GM10847 (cell line): ENCODE measurements around the gene CLEC16A.

Experiments used
- POLR2A ChIP-seq: IDR thresholded peaks from 2 replicates; pipeline ENCODE4 v1.6.1; 2011; ENCODE audit not compliant: insufficient read length; ENCODE audit errors: extremely low read depth

Gene CLEC16A

DNA sequence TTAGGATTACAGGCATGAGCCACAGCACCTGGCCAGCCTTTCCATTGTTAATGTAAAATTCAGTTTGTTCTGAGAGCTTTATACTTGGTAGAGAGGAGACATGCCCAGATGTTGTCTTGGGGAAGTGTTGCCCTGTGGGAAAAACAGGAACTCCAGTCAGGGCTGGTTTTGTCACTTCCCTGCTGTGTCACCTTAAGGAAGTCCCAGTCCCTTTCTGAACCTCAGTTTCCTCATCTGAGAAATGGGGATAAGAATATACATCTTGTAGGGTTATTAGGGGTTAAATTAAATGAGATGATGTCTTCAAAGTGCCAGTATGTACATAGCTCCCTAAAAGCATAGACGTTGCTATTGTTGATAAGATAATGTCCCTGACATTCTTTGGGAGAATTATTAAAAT, 25.3 kb downstream of the CLEC16A start:
- no peak for TF ChIP-seq POLR2A

DNA sequence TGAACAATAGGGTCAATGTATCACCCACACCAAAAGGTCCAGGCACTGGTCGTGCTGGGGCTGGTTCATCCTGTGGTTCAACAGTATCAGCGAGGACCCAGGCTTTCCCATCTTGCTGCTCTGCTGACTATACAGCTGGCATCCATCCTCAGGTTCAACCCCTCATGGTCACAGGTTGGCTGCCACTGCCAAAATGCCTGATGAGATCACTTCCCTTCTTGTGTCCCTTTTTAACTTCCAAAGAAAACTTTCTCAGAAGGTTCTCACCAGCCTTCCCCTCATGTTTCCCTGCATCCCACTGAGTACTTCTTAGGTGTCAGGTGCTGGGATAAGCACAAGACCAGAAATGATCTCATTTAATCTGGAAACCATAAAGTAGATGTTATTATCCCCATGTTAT, 25.7 kb downstream of the CLEC16A start:
- no peak for TF ChIP-seq POLR2A

DNA sequence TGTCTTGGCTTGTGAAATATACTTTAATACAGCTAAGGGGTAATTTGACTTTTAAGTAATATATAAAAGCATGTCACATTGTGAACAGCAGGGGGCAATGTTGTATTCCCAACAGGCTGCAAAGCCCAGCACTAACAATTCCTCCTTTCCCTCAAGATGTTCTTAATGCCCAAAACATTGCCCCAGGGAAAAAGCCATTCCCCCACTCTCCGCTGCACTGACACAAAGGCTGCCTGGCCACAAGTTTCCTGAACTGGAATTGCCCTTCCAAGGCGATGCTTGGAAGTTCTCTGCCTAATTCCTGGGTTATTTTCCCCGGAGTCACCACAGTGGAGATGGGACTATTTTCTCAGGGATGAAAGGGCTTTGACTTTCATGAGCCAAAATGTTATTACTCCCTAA, 27.2 kb downstream of the CLEC16A start:
- TF ChIP-seq POLR2A, result no peak

DNA sequence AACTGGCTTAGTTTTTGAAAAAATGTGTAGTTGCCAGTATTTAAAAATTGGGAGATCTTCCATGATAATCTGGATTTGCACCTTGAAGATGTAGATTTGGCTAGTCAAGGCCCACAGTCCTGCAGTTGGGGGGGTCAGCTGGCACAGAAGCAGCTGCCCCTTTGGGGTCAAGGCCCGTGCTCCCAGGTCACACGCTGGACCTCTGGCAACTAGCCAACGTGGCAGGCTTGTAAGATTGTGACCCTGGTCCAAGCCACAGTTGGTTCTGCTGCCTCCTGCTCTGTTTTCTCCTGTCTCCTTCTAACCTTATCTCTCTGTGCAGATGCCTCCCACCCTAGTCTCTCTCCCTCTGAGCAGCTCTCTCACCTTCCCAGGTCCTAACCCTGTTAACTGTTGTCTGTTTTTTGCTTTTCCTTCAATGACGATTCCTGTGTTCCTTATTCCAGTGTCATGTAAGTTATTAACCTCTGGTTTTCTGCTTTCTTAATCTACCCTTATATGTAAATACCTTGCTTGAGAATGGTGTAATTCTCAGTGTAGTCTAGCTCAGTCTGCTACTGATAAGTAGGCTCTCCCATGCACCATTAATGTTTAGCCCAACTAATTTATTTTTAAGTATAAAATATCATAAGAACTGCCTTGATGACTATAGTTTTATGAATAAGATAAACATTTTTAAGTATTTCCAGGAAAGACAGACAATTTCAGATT, 27.9 kb downstream of the CLEC16A start:
- TF ChIP-seq POLR2A, result no peak

DNA sequence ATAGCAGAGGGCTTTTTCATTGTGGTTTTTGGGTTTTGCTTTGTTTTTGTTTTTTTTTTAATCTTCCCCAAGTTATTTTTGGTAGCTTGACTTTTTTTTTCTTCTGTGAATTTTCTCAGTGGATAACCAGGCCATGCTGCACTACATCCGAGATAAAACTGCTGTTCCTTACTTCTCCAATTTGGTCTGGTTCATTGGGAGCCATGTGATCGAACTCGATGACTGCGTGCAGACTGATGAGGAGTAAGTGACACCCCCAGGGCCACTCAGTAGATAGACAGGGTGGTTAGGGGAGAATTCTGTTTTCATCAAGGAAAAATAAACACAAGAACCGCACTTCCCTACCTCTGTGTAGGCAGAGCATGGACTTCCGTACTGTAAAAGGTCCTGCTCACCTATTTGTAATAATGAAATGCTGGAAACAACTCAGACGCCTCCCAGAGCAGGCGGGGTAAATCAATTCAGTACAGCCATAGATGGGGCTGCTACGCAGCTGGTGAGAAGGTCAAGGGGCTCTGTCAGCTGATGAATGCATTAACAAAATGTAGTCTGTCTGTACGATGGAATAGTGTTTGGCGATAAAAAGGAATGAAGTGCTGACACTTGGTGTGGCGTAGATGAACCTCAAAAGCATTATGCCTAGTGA, 28.6 kb downstream of the CLEC16A start:
- TF ChIP-seq POLR2A, result no peak

DNA sequence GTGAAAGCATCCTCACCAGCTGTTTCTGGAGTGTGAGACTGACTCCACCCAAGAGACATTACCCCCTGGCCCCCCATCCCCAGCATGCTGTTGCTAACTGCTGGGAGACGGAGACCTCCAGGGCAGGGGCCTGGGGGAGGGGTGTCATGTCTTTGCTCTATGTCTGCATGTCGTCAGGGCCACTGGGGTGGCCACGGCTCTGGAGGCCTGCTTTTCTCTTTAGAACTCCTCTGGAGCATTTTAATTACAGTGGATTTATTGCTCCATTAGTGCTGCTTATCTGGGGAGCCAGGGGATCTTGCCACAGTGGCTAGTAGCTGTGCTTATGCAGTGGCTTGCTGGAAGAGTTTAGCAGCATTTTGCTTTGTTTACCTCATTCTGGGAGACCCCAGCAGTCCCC, 32.3 kb downstream of the CLEC16A start:
- TF ChIP-seq POLR2A, result no peak

DNA sequence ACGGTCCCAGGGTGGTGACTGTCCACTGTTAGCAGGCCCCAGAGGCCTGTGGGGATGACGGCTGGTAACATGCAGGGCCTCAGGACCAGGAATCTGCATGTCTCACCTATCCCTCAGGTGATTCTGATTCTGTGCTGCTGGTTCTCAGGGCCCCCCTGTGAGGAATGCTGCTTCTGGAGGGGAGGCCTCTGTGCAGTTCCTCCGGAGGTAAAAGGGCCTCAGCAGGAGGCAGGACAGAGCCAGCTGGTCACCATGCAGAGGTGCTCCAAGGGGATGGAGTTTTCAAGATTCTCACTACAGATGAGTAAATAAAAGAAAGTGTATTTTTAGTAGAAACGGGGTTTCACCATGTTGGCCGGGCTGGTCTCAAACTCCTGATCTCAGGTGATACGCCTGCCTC, 33.8 kb downstream of the CLEC16A start:
- TF ChIP-seq POLR2A, result no peak

DNA sequence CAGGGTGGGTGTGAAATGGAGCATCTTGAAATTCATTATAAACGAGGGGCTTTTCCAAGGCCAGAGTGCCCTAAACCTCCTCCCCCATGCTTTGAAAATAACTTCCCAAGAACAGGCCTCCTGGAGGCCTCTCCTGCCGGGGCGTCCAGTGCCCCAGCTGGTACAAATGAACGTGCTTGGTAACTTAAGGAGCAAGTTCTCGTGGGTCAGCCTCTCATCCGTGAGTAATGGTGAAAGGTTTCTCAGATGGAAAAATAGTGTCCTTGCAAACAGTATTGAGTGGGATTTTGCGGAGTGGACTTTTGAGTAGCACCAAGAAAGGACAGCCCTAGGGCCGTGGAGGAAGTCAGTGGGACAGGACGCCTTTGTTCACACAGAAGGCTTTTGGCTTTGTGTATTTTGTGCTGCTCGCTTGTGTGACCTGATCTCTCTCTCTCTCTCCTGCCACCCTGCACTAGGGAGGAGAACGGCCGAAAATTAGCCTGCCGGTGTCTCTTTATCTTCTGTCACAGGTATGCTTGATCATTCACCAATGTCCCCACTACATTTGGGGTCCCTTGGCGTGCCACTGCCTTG, 34.6 kb downstream of the CLEC16A start:
- TF ChIP-seq POLR2A, result no peak

DNA sequence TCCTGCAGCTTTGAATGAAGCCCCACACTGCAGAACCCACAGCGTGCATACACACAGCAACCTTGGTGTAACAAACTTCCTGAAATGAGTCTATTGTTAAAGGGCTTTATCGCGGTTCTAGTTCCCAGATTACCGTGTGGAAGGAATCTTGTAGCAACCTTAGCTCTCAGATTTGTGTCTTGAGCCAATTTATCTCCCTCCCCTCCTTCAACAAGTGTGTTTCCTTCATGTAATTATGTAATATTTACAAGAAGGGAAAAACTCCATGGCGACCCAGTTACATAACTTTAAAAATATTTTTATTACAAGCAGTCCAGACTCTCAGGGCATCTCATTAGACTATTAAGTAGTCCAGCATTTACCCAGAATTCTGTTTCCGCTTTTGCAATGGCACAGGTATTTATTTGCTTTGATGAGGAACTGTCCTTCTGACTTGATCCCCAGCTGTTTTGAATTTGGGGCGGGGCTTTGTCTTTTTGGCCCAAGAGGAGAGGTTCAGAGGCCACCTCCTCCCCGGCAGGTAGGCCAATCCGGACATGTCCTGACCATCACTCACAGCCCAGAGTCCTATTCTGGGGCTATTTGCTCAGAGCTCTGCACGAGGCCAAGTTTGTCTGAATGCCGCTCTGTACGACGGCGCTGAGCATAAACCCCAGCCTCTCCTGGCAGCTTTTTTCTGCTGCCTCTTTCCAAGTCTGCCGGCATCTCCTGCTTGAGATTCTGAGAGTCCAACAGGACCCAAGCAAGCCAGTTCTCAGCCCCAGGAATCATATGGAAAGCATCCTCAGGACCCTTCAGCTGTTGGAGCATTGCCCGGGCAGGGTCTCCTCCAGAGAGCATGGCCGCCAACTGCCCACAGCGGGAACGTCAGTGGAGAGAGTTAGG, 35.6 kb downstream of the CLEC16A start:
- TF ChIP-seq POLR2A, result no peak

DNA sequence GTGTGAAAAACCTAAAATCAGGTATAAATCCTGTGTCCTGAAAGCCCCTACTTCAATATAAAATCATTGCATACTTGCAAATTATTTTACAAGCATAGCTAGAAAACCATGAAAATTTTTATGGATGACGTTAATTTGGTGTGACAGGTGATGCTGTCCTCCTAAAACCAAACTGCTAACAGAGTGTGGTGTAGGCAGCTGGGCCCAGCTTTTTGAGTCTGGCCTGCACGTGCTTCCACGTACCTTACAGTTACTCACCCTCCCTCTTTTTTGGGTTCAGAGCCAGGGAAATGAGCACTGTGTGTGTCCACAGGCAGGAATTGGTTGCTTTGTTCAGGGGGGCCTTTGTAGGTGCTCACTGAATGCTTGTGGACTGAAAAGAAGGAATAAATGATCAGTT, 36.4 kb downstream of the CLEC16A start:
- no peak for TF ChIP-seq POLR2A

DNA sequence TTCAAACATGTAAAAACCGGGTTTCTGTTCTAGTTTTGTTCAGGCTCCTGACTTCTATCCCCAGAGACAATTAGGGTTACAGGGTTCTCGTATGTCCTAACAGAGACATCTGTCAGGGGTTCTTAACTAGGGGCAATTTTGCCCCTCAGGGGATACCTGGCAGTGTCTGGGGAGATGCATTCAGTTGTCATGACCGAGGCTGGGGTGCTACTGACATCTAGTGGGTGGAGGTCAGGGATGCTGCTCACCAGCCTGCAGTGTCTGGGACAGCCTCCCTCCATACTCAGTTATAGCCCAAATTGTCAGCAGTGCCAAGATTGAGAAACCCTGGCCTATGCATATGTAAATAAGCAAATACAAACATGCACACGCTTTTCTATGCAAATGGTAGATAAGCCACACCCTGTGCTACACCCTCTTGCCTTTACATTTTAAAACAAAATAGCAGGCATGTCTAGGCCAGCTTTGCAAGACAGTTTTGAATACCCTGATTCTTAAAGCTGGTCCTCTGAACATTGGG, 37.4 kb downstream of the CLEC16A start:
- no peak for TF ChIP-seq POLR2A

DNA sequence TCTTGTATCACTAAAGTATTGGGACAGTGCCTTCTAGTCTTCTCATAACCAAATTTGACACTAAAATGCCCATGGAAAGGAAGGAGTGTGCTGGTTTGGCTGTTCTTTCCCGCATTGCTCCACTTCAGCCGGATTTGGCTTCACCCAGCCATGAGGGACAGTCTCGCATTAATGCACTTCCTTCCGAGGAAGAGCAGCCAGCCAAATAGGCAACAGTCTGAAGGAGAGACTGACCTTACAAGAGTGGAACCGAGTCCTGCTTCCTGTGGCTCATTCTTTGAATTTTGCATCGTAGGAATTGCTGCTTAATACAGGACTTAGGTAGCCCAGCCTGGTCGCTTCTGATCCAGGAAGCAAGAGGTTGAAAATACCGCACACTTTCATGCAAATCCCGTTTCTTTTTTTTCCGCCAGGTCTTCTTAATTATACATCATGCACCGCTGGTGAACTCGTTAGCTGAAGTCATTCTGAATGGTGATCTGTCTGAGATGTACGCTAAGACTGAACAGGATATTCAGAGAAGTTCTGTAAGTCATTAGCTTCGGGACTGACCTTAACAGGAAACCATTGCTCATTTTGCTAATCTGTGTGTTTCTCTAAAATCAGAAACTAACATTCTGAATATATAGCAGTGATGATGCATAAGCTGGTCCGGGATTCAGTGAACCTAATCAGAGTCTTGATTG, 38.2 kb downstream of the CLEC16A start:
- TF ChIP-seq POLR2A, result no peak

DNA sequence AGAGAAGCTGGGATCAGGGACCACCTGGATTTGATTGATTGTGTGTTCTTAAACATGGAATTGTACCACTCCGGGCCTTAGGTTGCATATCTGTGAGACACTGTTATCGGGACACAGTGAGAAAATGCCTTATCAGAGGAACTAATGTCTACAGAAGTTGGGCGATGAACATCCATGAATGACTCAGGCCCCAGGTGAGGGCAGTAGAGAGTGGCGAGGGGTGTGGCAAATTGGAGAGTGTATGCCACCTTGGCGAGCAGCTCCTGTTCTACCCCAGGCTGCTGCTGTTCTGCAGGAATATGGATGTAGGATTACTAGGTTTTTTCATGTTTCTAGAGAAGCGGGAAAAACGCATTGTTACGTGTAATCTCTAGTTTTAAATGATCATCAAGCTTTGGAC, 38.8 kb downstream of the CLEC16A start:
- TF ChIP-seq POLR2A, result no peak

DNA sequence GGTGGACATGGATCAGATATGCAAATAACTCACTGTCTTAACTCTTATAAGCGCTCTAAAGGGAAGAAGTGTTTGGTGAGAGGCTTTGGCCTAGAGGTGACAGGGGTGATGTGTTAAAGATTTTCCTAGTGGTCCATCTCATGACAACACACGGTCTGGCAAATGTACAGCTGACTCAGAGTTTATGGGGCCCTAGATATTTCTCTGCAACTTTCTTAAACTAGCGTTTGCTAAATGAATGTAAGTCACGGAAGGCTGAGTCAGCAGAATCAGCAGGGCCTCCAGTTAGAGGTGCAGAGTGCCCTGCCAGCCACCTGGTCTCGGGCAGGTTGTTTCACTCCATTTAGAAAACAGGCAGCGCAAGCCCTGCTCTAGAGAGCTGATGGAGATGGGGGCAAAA, 40.1 kb downstream of the CLEC16A start:
- no peak for TF ChIP-seq POLR2A
